ENCODE results near the gene PEX3.

- TF ChIP-seq EZH2 (IDR thresholded peaks at IDR 0.05; ENCODE audit: borderline replicate concordance, low read depth, low read length, severe bottlenecking) (no peak), CTCF (IDR thresholded peaks at IDR 0.05; ENCODE audit: borderline replicate concordance, extremely low read depth, low read length, poor library complexity, severe bottlenecking) (no peak)
These were observed 54.9 kb downstream of the PEX3 start for GRCh38 chr6:143505537-143505936.

Measured in DND-41 (cell line).